Thyroid gland (tissue), 4 donors: ENCODE data around the gene IFT25.

Experiments used
- POLR2A ChIP-seq, 2 donors: fragments of 450-650 bp; IDR thresholded peaks; one replicate each; pipeline ENCODE4 v1.6.1; 2017; ENCODE audit warnings: antibody characterized with exemption in 2 of 2, mild to moderate bottlenecking in 2 of 2, moderate library complexity in 1 of 2
- TF ChIP-seq, protein P1 (sequence below), 6 experiments: fragments of 200-600 bp in 3 of 6; fragments of 450-650 bp in 3 of 6; sonication (generic) in 3 of 6; IDR thresholded peaks; one replicate each; pipeline ENCODE4 v1.5.1; 2016 to 2019; ENCODE audit warnings: antibody characterized with exemption in 6 of 6, mild to moderate bottlenecking in 2 of 6, inconsistent platforms in 1 of 6, moderate library complexity in 1 of 6

- TF ChIP-seq POLR2A (IDR thresholded peaks at IDR 0.05) = no peak
- TF ChIP-seq, protein P1, sequence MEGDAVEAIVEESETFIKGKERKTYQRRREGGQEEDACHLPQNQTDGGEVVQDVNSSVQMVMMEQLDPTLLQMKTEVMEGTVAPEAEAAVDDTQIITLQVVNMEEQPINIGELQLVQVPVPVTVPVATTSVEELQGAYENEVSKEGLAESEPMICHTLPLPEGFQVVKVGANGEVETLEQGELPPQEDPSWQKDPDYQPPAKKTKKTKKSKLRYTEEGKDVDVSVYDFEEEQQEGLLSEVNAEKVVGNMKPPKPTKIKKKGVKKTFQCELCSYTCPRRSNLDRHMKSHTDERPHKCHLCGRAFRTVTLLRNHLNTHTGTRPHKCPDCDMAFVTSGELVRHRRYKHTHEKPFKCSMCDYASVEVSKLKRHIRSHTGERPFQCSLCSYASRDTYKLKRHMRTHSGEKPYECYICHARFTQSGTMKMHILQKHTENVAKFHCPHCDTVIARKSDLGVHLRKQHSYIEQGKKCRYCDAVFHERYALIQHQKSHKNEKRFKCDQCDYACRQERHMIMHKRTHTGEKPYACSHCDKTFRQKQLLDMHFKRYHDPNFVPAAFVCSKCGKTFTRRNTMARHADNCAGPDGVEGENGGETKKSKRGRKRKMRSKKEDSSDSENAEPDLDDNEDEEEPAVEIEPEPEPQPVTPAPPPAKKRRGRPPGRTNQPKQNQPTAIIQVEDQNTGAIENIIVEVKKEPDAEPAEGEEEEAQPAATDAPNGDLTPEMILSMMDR (IDR thresholded peaks at IDR 0.05) = no peak
Measured at GRCh38 chr1:53964109-53964508, 18.6 kb upstream of the IFT25 start.
